ENCODE measurements around the gene ZNF260. TPM values are rescaled to one million over a fixed set of nuclear protein-coding genes. Genes with fewer than 3 reads are reported as not detected.
A peak's percentile ranks its signal among the peaks of the same experiment; 100 is the strongest.

ZNF260 gene
- total RNA-seq, 4 donors from 2014 or later: 1.3 to 16.3 (median 3.2) TPM

- H3K27ac ChIP-seq: peak overlapping the region; percentile 83 to 94 (median 90)
- ATAC-seq (peak in 1 of 2 donors; percentile 10), DNase-seq (no peak)
- no peak for TF ChIP-seq CTCF (IDR thresholded peaks at IDR 0.05 in 4 of 5, conservative IDR thresholded peaks at IDR 0.05 in 1 of 5)
- TF ChIP-seq POLR2A (IDR thresholded peaks at IDR 0.05): no peak
- peaks cover 0 to 37% of the 10 kb centered on the region in 2 donors for H3K36me3 ChIP-seq
- no peaks in the 10 kb centered on the region for H3K27me3 ChIP-seq
- in situ Hi-C loops (cut with MboI; ENCODE audit: low sequenced_read_pairs in 4 of 4): no loop called here
- peak overlapping the region; percentile 71 to 83 (median 80) for H3K4me3 ChIP-seq
- peaks cover 0 to 31% (median 5%) of the 10 kb centered on the region in 3 donors for H3K9me3 ChIP-seq
- peaks cover 16 to 17% of the 10 kb centered on the region in 2 donors for H3K4me1 ChIP-seq
- intact Hi-C loops (cut with DNase I; ENCODE audit: low total_unique reads): loop anchor here (1.0 to 2.0 kb wide), 8 partner anchors 40 to 938 kb away; partner anchors contain the start of genes ZNF146, ZNF345, ZNF527 and ZNF529
These were observed 949 bp upstream of the ZNF260 start for GRCh38 chr19:36528921-36529518.

- H3K27me3 ChIP-seq: no peaks in the 10 kb centered on the region
- no peak for TF ChIP-seq CTCF (IDR thresholded peaks at IDR 0.05 in 4 of 5, conservative IDR thresholded peaks at IDR 0.05 in 1 of 5)
- TF ChIP-seq POLR2A (IDR thresholded peaks at IDR 0.05): no peak
- ATAC-seq (no peak), DNase-seq (no peak)
- peaks cover 0 to 28% (median 8%) of the 10 kb centered on the region in 3 donors for H3K9me3 ChIP-seq
- peaks cover 16 to 17% of the 10 kb centered on the region in 2 donors for H3K4me1 ChIP-seq
- intact Hi-C loops (cut with DNase I; ENCODE audit: low total_unique reads): loop anchor here (1.0 to 2.0 kb wide), 8 partner anchors 39 to 939 kb away; partner anchors contain the start of genes ZNF146, ZNF345, ZNF527 and ZNF529
- H3K27ac ChIP-seq: peak overlapping the region; percentile 83 to 94 (median 90)
- peaks cover 0 to 38% of the 10 kb centered on the region in 2 donors for H3K36me3 ChIP-seq
- H3K4me3 ChIP-seq: peak overlapping the region; percentile 71 to 83 (median 80)
- in situ Hi-C loops (cut with MboI; ENCODE audit: low sequenced_read_pairs in 4 of 4): no loop called here
These were observed 238 bp downstream of the ZNF260 start for GRCh38 chr19:36527873-36528193.

GRCh38 chr19:36527341-36527740, 730 bp downstream of the ZNF260 start:
- Histone ChIP-seq H3K27ac (peak overlapping the region; percentile 83 to 94 (median 90)), H3K36me3 (peaks cover 0 to 42% of the 10 kb centered on the region in 2 donors), H3K9me3 (peaks cover 2 to 30% (median 10%) of the 10 kb centered on the region in 3 donors), H3K4me1 (peaks cover 16 to 17% of the 10 kb centered on the region in 2 donors), H3K27me3 (no peaks in the 10 kb centered on the region), H3K4me3 (peak overlapping the region; percentile 71 to 83 (median 80))
- DNase-seq: no peak
- intact Hi-C loops (cut with DNase I; ENCODE audit: low total_unique reads) (no loop called here), in situ Hi-C loops (cut with MboI; ENCODE audit: low sequenced_read_pairs in 4 of 4) (no loop called here)
- no peak for TF ChIP-seq POLR2A (IDR thresholded peaks at IDR 0.05)
- ATAC-seq: no peak

- no peaks in the 10 kb centered on the region for H3K27me3 ChIP-seq
- no peak overlapping the region for H3K27ac ChIP-seq
- peaks cover 8 to 36% (median 16%) of the 10 kb centered on the region in 3 donors for H3K9me3 ChIP-seq
- ATAC-seq (no peak), DNase-seq (no peak)
- H3K36me3 ChIP-seq: peaks cover 0 to 50% of the 10 kb centered on the region in 2 donors
- H3K4me1 ChIP-seq: peaks cover 16 to 17% of the 10 kb centered on the region in 2 donors
- peak overlapping the region in 1 of 4 donors; percentile 71 for H3K4me3 ChIP-seq
- TF ChIP-seq POLR2A (IDR thresholded peaks at IDR 0.05) (no peak), CTCF (IDR thresholded peaks at IDR 0.05 in 4 of 5, conservative IDR thresholded peaks at IDR 0.05 in 1 of 5) (no peak)
- intact Hi-C loops (cut with DNase I; ENCODE audit: low total_unique reads) (no loop called here), in situ Hi-C loops (cut with MboI; ENCODE audit: low sequenced_read_pairs in 4 of 4) (no loop called here)
These were observed 1.5 kb downstream of the ZNF260 start for GRCh38 chr19:36526581-36526980.

GRCh38 chr19:36524617-36525016, 3.5 kb downstream of the ZNF260 start:
- Histone ChIP-seq H3K9me3 (peaks cover 11 to 52% (median 19%) of the 10 kb centered on the region in 3 donors), H3K27me3 (no peaks in the 10 kb centered on the region), H3K4me1 (peaks cover 16 to 17% of the 10 kb centered on the region in 2 donors), H3K36me3 (peaks cover 0 to 68% of the 10 kb centered on the region in 2 donors), H3K4me3 (peak overlapping the region in 1 of 4 donors; percentile 2), H3K27ac (no peak overlapping the region)
- TF ChIP-seq POLR2A (IDR thresholded peaks at IDR 0.05) (no peak), CTCF (IDR thresholded peaks at IDR 0.05 in 4 of 5, conservative IDR thresholded peaks at IDR 0.05 in 1 of 5) (no peak)
- in situ Hi-C loops (cut with MboI; ENCODE audit: low sequenced_read_pairs in 4 of 4): no loop called here
- no peak for DNase-seq
- intact Hi-C loops (cut with DNase I; ENCODE audit: low total_unique reads): loop anchor here (2.0 kb wide), 1 partner anchor 554 kb away; the partner anchor contains the start of gene ZNF420
- no peak for ATAC-seq

Data from gastrocnemius medialis (tissue), 4 donors.